ENCODE results near the gene VCP.
"Not testable (repeated sequence)": the region's sequence is repeated elsewhere in the genome, so short reads cannot be mapped to it uniquely, and the experiment has no call there.

Gene VCP

GRCh38 chr9:35060548-35061207 is 11.7 kb downstream of the VCP start:
- no peak for DNase-seq (ENCODE audit: low read depth)

GRCh38 chr9:35059438-35059837 is 13.0 kb downstream of the VCP start:
- no peak for DNase-seq (ENCODE audit: low read depth)

- no peak for DNase-seq (ENCODE audit: low read depth)
Observed at GRCh38 chr9:35057271-35057620, 15.2 kb downstream of the VCP start.

- no peak for DNase-seq (ENCODE audit: low read depth)
Observed at GRCh38 chr9:35056571-35057270, 15.7 kb downstream of the VCP start.

- no peak for DNase-seq (ENCODE audit: low read depth)
Observed at GRCh38 chr9:35054871-35055644, 17.4 kb downstream of the VCP start.

- no peak for DNase-seq (ENCODE audit: low read depth)
Observed at GRCh38 chr9:35054185-35054835, 18.1 kb downstream of the VCP start.

- no peak for DNase-seq (ENCODE audit: low read depth)
Observed at GRCh38 chr9:35051069-35051967, 21.1 kb downstream of the VCP start.

- DNase-seq (ENCODE audit: low read depth) = no peak
Observed at GRCh38 chr9:35048511-35048910, 23.9 kb downstream of the VCP start.

- DNase-seq (ENCODE audit: low read depth) = no peak
Observed at GRCh38 chr9:35044071-35044470, 28.4 kb downstream of the VCP start.

- DNase-seq (ENCODE audit: low read depth) = no peak
Observed at GRCh38 chr9:35042891-35043545, 29.4 kb downstream of the VCP start.

- DNase-seq (ENCODE audit: low read depth) = no peak
Observed at GRCh38 chr9:35042081-35042604, 30.3 kb downstream of the VCP start.

- no peak for DNase-seq (ENCODE audit: low read depth)
Observed at GRCh38 chr9:35035851-35036701, 36.3 kb downstream of the VCP start.

GRCh38 chr9:35033101-35033500 is 39.3 kb downstream of the VCP start:
- DNase-seq (ENCODE audit: low read depth) = no peak

GRCh38 chr9:35029852-35030251 is 42.6 kb downstream of the VCP start:
- no peak for DNase-seq (ENCODE audit: low read depth)

GRCh38 chr9:35029241-35029640 is 43.2 kb downstream of the VCP start:
- no peak for DNase-seq (ENCODE audit: low read depth)

- no peak for DNase-seq (ENCODE audit: low read depth)
Observed at GRCh38 chr9:35028341-35028740, 44.1 kb downstream of the VCP start.

- no peak for DNase-seq (ENCODE audit: low read depth)
Observed at GRCh38 chr9:35027860-35028259, 44.6 kb downstream of the VCP start.

- no peak for DNase-seq (ENCODE audit: low read depth)
Observed at GRCh38 chr9:35027374-35027773, 45.1 kb downstream of the VCP start.

GRCh38 chr9:35026671-35027070 is 45.8 kb downstream of the VCP start:
- DNase-seq (ENCODE audit: low read depth) = no peak

GRCh38 chr9:35023443-35023842 is 49.0 kb downstream of the VCP start:
- DNase-seq (ENCODE audit: low read depth) = not testable (repeated sequence)

Data from T-helper 22 cell (primary cell).